Caco-2 (cell line): Measurements from ENCODE around the gene SEC22C. TPM values are rescaled to one million over a fixed set of nuclear protein-coding genes. Genes with fewer than 3 reads are reported as not detected.
A peak's percentile ranks its signal among the peaks of the same experiment; 100 is the strongest.

Source experiments
- BruUV-seq: library from RNA; stranded (reverse); fragments of 400-500 nt; replicated peaks from 2 replicates; lab custom pipeline; 2021; lab: Mats Ljungman, UMichigan
- CTCF ChIA-PET: fragments of 300-600 bp; sonication (Branson Sonifier 250); formaldehyde crosslinking; loops from one replicate; lab custom pipeline; 2022; ENCODE audit warnings: antibody characterized with exemption; lab: Charles Lee
- POLR2A ChIA-PET: fragments of 300-600 bp; sonication (Branson Sonifier 250); formaldehyde crosslinking; loops from one replicate; lab custom pipeline; 2022; ENCODE audit warnings: antibody characterized with exemption; lab: Charles Lee
- DNase-seq, 2 experiments: peaks; one replicate each; pipeline versions ENCODE4 v3.0.0 to v3.0.0-alpha.2; 2020 to 2022
- H3K27me3 ChIP-seq: replicated peaks from 2 replicates; pipeline ENCODE4 v1.6.0; 2011; ENCODE audit warnings: low read length; ENCODE audit not compliant: control insufficient read depth, insufficient read depth
- H3K36me3 ChIP-seq: 2 replicates; pipeline ENCODE4 v1.5.1; 2011; ENCODE audit warnings: low read length; ENCODE audit not compliant: control insufficient read depth, insufficient read depth
- H3K4me1 ChIP-seq: fragments of 250-450 bp; sonication (Bioruptor Pico); 2 replicates; pipeline ENCODE4 v1.5.1; 2020; ENCODE audit warnings: mild to moderate bottlenecking
- H3K4me3 ChIP-seq: 2 replicates; pipeline ENCODE4 v1.5.1; 2011; ENCODE audit warnings: low read depth, mild to moderate bottlenecking, control low read depth, low read length
- H3K9me3 ChIP-seq: fragments of 250-450 bp; sonication (Bioruptor Pico); 2 replicates; pipeline ENCODE4 v1.5.1; 2020; ENCODE audit warnings: mild to moderate bottlenecking, moderate library complexity
- H3K27ac Mint-ChIP-seq: one replicate; pipeline ENCODE4 v1.8.0; 2022; ENCODE audit warnings: mixed read lengths; ENCODE audit not compliant: unreplicated experiment
- H3K27me3 Mint-ChIP-seq: one replicate; pipeline ENCODE4 v1.8.0; 2022; ENCODE audit warnings: mixed read lengths; ENCODE audit not compliant: insufficient read depth, unreplicated experiment
- H3K36me3 Mint-ChIP-seq: one replicate; pipeline ENCODE4 v1.8.0; 2022; ENCODE audit warnings: mild to moderate bottlenecking, mixed read lengths; ENCODE audit not compliant: insufficient read depth, unreplicated experiment
- H3K4me1 Mint-ChIP-seq: one replicate; pipeline ENCODE4 v1.8.0; 2022; ENCODE audit warnings: low read depth, mixed read lengths; ENCODE audit not compliant: unreplicated experiment
- H3K4me3 Mint-ChIP-seq: one replicate; pipeline ENCODE4 v1.8.0; 2022; ENCODE audit warnings: mild to moderate bottlenecking, moderate library complexity, mixed read lengths; ENCODE audit not compliant: unreplicated experiment
- H3K9me3 Mint-ChIP-seq: one replicate; pipeline ENCODE4 v1.8.0; 2022; ENCODE audit warnings: mixed read lengths; ENCODE audit not compliant: unreplicated experiment
- CTCF ChIP-seq, 2 experiments: fragments of 200-600 bp in 1 of 2; IDR thresholded peaks; 1 replicate in 1 of 2; 2 replicates in 1 of 2; pipeline versions ENCODE4 v1.5.1 to v1.8.0; 2011 to 2022; ENCODE audit warnings: antibody characterized with exemption in 1 of 2, control low read depth in 1 of 2, inconsistent platforms in 1 of 2, low read depth in 1 of 2, low read length in 1 of 2, mild to moderate bottlenecking in 1 of 2, moderate library complexity in 1 of 2; ENCODE audit not compliant: insufficient read depth in 1 of 2, severe bottlenecking in 1 of 2, unreplicated experiment in 1 of 2
- intact Hi-C: fragments of 100-400 bp; cut with micrococcal nuclease; formaldehyde crosslinking; loops from one replicate; pipeline ENCODE4 v1.10.0; 2022; ENCODE audit not compliant: unreplicated experiment
- total RNA-seq: library from RNA; stranded (reverse); gene quantifications from 2 replicates; pipeline ENCODE4 v1.2.3, GENCODE V29; 2022

The SEC22C gene
- total RNA-seq, 1 experiment from 2014 or later: 36.4 TPM

GRCh38 chr3:42593635-42594034 lies 11.9 kb upstream of the SEC22C start:
- H3K27me3 ChIP-seq: no peaks in the 10 kb centered on the region
- ChIA-PET CTCF (no interaction called here), POLR2A (interaction anchor here (1.1 kb wide), 1 partner anchor 12 kb away, joined by 3 read pairs; the partner anchor contains the start of gene SEC22C)
- no peak for DNase-seq
- H3K36me3 ChIP-seq: no peaks in the 10 kb centered on the region
- peaks cover 35% of the 10 kb centered on the region for H3K4me1 ChIP-seq
- H3K4me1 Mint-ChIP-seq: no peaks in the 10 kb centered on the region
- H3K27ac Mint-ChIP-seq: no peak overlapping the region
- H3K4me3 ChIP-seq: no peak overlapping the region
- H3K9me3 Mint-ChIP-seq: no peaks in the 10 kb centered on the region
- H3K9me3 ChIP-seq: no peaks in the 10 kb centered on the region
- no peak for TF ChIP-seq CTCF (IDR thresholded peaks at IDR 0.05; ENCODE audit: insufficient read depth in 1 of 2, low read depth in 1 of 2, low read length in 1 of 2, severe bottlenecking in 1 of 2, unreplicated experiment in 1 of 2)
- intact Hi-C loops: no loop called here
- no TSS peak for BruUV-seq
- H3K4me3 Mint-ChIP-seq: no peak overlapping the region
- H3K36me3 Mint-ChIP-seq: peaks cover 39% of the 10 kb centered on the region
- no peaks in the 10 kb centered on the region for H3K27me3 Mint-ChIP-seq

DNA sequence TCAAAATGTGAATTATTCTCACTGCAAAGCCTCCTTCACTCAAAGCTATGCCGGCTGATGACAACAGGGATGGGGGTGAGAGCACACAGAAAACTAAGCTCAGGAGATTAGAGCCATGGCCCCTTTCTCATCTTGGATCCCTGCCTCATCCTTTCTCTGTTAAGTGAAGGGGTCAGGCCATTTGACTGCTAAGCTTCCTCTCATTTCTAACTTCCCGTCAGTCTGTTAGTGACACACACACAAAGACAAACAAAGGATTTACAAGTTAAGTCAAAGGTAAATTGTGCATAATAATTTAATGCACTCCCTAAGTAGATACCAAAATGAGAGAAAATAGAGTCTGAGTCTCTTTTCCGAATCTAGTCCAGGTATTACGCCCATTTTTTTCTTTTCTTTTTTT lies 10.0 kb upstream of the SEC22C start:
- no peak for TF ChIP-seq CTCF (IDR thresholded peaks at IDR 0.05; ENCODE audit: insufficient read depth in 1 of 2, low read depth in 1 of 2, low read length in 1 of 2, severe bottlenecking in 1 of 2, unreplicated experiment in 1 of 2)
- POLR2A ChIA-PET: interaction anchor here (2.2 kb wide), 1 partner anchor 9 kb away, joined by 40 read pairs; the partner anchor contains the start of gene NKTR
- H3K9me3 Mint-ChIP-seq: no peaks in the 10 kb centered on the region
- DNase-seq: no peak
- no peaks in the 10 kb centered on the region for H3K4me1 Mint-ChIP-seq
- peak overlapping the region; percentile 81 for H3K4me3 Mint-ChIP-seq
- Histone ChIP-seq H3K27me3 (no peaks in the 10 kb centered on the region), H3K4me1 (peaks cover 32% of the 10 kb centered on the region), H3K4me3 (peak overlapping the region; percentile 66), H3K9me3 (no peaks in the 10 kb centered on the region), H3K36me3 (no peaks in the 10 kb centered on the region)
- H3K27me3 Mint-ChIP-seq: no peaks in the 10 kb centered on the region
- TSS peak; percentile 55 for BruUV-seq
- intact Hi-C loops: no loop called here
- H3K27ac Mint-ChIP-seq: peak overlapping the region; percentile 87
- CTCF ChIA-PET: interaction anchor here (1.7 kb wide), 1 partner anchor 9 kb away, joined by 9 read pairs; the partner anchor contains the start of gene NKTR
- peaks cover 34% of the 10 kb centered on the region for H3K36me3 Mint-ChIP-seq

GRCh38 chr3:42590989-42591756 lies 9.4 kb upstream of the SEC22C start:
- BruUV-seq: no TSS peak
- peak overlapping the region; percentile 87 for H3K27ac Mint-ChIP-seq
- H3K4me1 Mint-ChIP-seq: no peaks in the 10 kb centered on the region
- ChIA-PET CTCF (interaction anchor here (0.7 to 1.7 kb wide), 3 partner anchors 9 to 239 kb away, joined by 3 to 9 read pairs (median 7); partner anchors contain the start of genes NKTR and SEC22C), POLR2A (interaction anchor here (1.0 to 2.2 kb wide), 6 partner anchors 9 to 153 kb away, joined by 3 to 40 read pairs (median 6); partner anchors contain the start of genes NKTR, SEC22C and VIPR1)
- no peak for DNase-seq
- H3K4me3 Mint-ChIP-seq: peak overlapping the region; percentile 81
- H3K9me3 Mint-ChIP-seq: no peaks in the 10 kb centered on the region
- H3K4me3 ChIP-seq: peak overlapping the region; percentile 66
- peaks cover 30% of the 10 kb centered on the region for H3K36me3 Mint-ChIP-seq
- H3K27me3 Mint-ChIP-seq: no peaks in the 10 kb centered on the region
- no peaks in the 10 kb centered on the region for H3K27me3 ChIP-seq
- intact Hi-C loops: loop anchor here (1.0 kb wide), 2 partner anchors 9 kb away; partner anchors contain the start of gene NKTR
- no peak for TF ChIP-seq CTCF (IDR thresholded peaks at IDR 0.05; ENCODE audit: insufficient read depth in 1 of 2, low read depth in 1 of 2, low read length in 1 of 2, severe bottlenecking in 1 of 2, unreplicated experiment in 1 of 2)
- H3K4me1 ChIP-seq: peaks cover 25% of the 10 kb centered on the region
- no peaks in the 10 kb centered on the region for H3K36me3 ChIP-seq
- H3K9me3 ChIP-seq: no peaks in the 10 kb centered on the region
